GM12878 (cell line): ENCODE results near the gene ANKRD11. TPM values are rescaled to one million over a fixed set of nuclear protein-coding genes. Genes with fewer than 3 reads are reported as not detected.

ENCODE experiments used
- ATAC-seq: fragments of 200-7000 bp; cut with Tn5 transposase; 3 replicates; pipeline ENCODE4 v1.9.1; 2020; ENCODE audit warnings: mild to moderate bottlenecking, moderate library complexity
- BruUV-seq: library from RNA; stranded (reverse); fragments of 400-500 nt; replicated peaks from 2 replicates; lab custom pipeline; 2021; lab: Mats Ljungman, UMichigan
- CTCF ChIA-PET: fragments of 300-600 bp; sonication (Branson Sonifier 250); formaldehyde crosslinking; extraction: SDS; loops from one replicate; lab custom pipeline; 2021; ENCODE audit warnings: inconsistent platforms; lab: Yijun Ruan, JAX
- POLR2A ChIA-PET: fragments of 350-600 bp; formaldehyde crosslinking; extraction: SDS; loops from one replicate; lab custom pipeline; 2021; ENCODE audit warnings: inconsistent platforms; lab: Charles Lee
- RAD21 ChIA-PET: fragments of 300-600 bp; sonication (Branson Sonifier 250); formaldehyde crosslinking; loops from one replicate; lab custom pipeline; 2023; ENCODE audit warnings: antibody characterized with exemption; ENCODE audit not compliant: unreplicated experiment; lab: Charles Lee
- SMC1A ChIA-PET: fragments of 300-600 bp; sonication (Branson Sonifier 250); formaldehyde crosslinking; loops from one replicate; lab custom pipeline; 2023; ENCODE audit not compliant: unreplicated experiment, uncharacterized antibody; lab: Charles Lee
- DNase-seq: peaks from one replicate; pipeline ENCODE4 v3.0.0-alpha.2; 2011; ENCODE audit warnings: low read depth, low spot score
- FAIRE-seq: peaks from 3 replicates; lab custom pipeline; 2011; peaks lifted over from hg19 to GRCh38; lab: Jason Lieb, UNC
- H2AFZ ChIP-seq: 2 replicates; pipeline ENCODE4 v1.6.0; 2011; ENCODE audit warnings: low read depth, low read length, control low read depth; ENCODE audit not compliant: control insufficient read depth
- H3K27ac ChIP-seq: 2 replicates; pipeline ENCODE4 v1.5.1; 2011; ENCODE audit warnings: control low read depth; ENCODE audit not compliant: control insufficient read depth, insufficient read depth
- H3K27me3 ChIP-seq, 2 experiments: replicated peaks in 1 of 2; 2 replicates each; pipeline versions ENCODE4 v1.6.0 to v1.6.1; 2011; ENCODE audit warnings: low read length in 1 of 2; ENCODE audit not compliant: control insufficient read depth in 2 of 2, insufficient read depth in 2 of 2
- H3K36me3 ChIP-seq, 2 experiments: 2 replicates each; pipeline ENCODE4 v1.5.1; 2011; ENCODE audit warnings: low read length in 1 of 2; ENCODE audit not compliant: control insufficient read depth in 2 of 2, insufficient read depth in 2 of 2
- H3K4me1 ChIP-seq: 2 replicates; pipeline ENCODE4 v1.6.1; 2011; ENCODE audit warnings: mild to moderate bottlenecking, low read length, moderate library complexity, mixed read lengths; ENCODE audit not compliant: control insufficient read depth, insufficient read depth
- H3K4me2 ChIP-seq: 2 replicates; pipeline ENCODE4 v1.6.0; 2011; ENCODE audit warnings: control low read depth; ENCODE audit not compliant: control insufficient read depth, insufficient read depth
- H3K4me3 ChIP-seq: fragments of 200-600 bp; sonication (generic); 2 replicates; pipeline ENCODE4 v1.5.1; 2016
- H3K79me2 ChIP-seq: 2 replicates; pipeline ENCODE4 v1.6.0; 2011; ENCODE audit warnings: low read length; ENCODE audit not compliant: control insufficient read depth, insufficient read depth
- H3K9ac ChIP-seq: 2 replicates; pipeline ENCODE4 v1.8.0; 2011; ENCODE audit warnings: low read length, control low read depth, mixed read lengths; ENCODE audit not compliant: control insufficient read depth, insufficient read depth
- H3K9me3 ChIP-seq: replicated peaks from 3 replicates; pipeline ENCODE4 v1.5.1; 2011; ENCODE audit warnings: mild to moderate bottlenecking, low read length; ENCODE audit not compliant: control insufficient read depth, insufficient read depth
- H4K20me1 ChIP-seq: 2 replicates; pipeline ENCODE4 v1.6.0; 2011; ENCODE audit not compliant: control insufficient read depth, insufficient read depth
- BACH1 ChIP-seq: fragments of 450-650 bp; IDR thresholded peaks from 2 replicates; pipeline ENCODE4 v1.6.1; 2017; ENCODE audit warnings: mild to moderate bottlenecking, borderline replicate concordance
- BHLHE40 ChIP-seq, 2 experiments: fragments of 450-650 bp in 1 of 2; IDR thresholded peaks; 2 replicates each; pipeline ENCODE4 v1.6.1; 2011 to 2017; ENCODE audit warnings: low read depth in 2 of 2, borderline replicate concordance in 1 of 2, improper control_type of control experiment in 1 of 2, low read length in 1 of 2, mild to moderate bottlenecking in 1 of 2
- E2F8 ChIP-seq: fragments of 450-650 bp; IDR thresholded peaks from 2 replicates; pipeline ENCODE4 v1.6.1; 2018; ENCODE audit warnings: mild to moderate bottlenecking, low read depth, moderate library complexity; ENCODE audit not compliant: partially characterized antibody
- HDAC6 ChIP-seq: fragments of 200-600 bp; sonication (generic); IDR thresholded peaks from one replicate; pipeline ENCODE4 v1.8.0; 2017; ENCODE audit warnings: antibody characterized with exemption; ENCODE audit not compliant: unreplicated experiment
- MEF2B ChIP-seq: fragments of 450-650 bp; IDR thresholded peaks from 2 replicates; pipeline ENCODE4 v1.6.1; 2018; ENCODE audit warnings: mild to moderate bottlenecking, moderate library complexity; ENCODE audit not compliant: partially characterized antibody, poor library complexity, severe bottlenecking
- MYB ChIP-seq: fragments of 150-350 bp; IDR thresholded peaks from 2 replicates; pipeline ENCODE4 v1.6.1; 2014; ENCODE audit warnings: mild to moderate bottlenecking, low read depth, low read length, borderline replicate concordance
- RAD51 ChIP-seq: fragments of 450-650 bp; IDR thresholded peaks from 2 replicates; pipeline ENCODE4 v1.6.1; 2016; ENCODE audit warnings: moderate library complexity, mild to moderate bottlenecking, inconsistent platforms
- RUNX3 ChIP-seq: IDR thresholded peaks from 2 replicates; pipeline ENCODE4 v1.6.1; 2012; ENCODE audit warnings: low read length, inconsistent platforms
- SIX5 ChIP-seq: IDR thresholded peaks from 2 replicates; pipeline ENCODE4 v1.6.1; 2011; ENCODE audit warnings: mild to moderate bottlenecking, low read depth, low read length, moderate library complexity; ENCODE audit not compliant: severe bottlenecking
- SMAD1 ChIP-seq: fragments of 450-650 bp; IDR thresholded peaks from 2 replicates; pipeline ENCODE4 v1.6.1; 2018; ENCODE audit warnings: mild to moderate bottlenecking, low read depth; ENCODE audit not compliant: partially characterized antibody
- SMARCA5 ChIP-seq: fragments of 450-650 bp; IDR thresholded peaks from 2 replicates; pipeline ENCODE4 v1.6.1; 2017; ENCODE audit warnings: mild to moderate bottlenecking
- TCF3 ChIP-seq: IDR thresholded peaks from 2 replicates; pipeline ENCODE4 v1.6.1; 2012; ENCODE audit warnings: low read depth, mild to moderate bottlenecking, low read length, borderline replicate concordance; ENCODE audit not compliant: insufficient read depth
- TCF7 ChIP-seq: IDR thresholded peaks from 2 replicates; pipeline ENCODE4 v1.6.1; 2014; ENCODE audit warnings: antibody characterized with exemption, borderline replicate concordance
- YBX1 ChIP-seq: fragments of 450-650 bp; IDR thresholded peaks from 2 replicates; pipeline ENCODE4 v1.6.1; 2016; ENCODE audit warnings: antibody characterized with exemption
- ZNF207 ChIP-seq: fragments of 450-650 bp; IDR thresholded peaks from 2 replicates; pipeline ENCODE4 v1.6.1; 2014; ENCODE audit warnings: antibody characterized with exemption, mild to moderate bottlenecking, borderline replicate concordance
- ZNF622 ChIP-seq: fragments of 450-650 bp; IDR thresholded peaks from 2 replicates; pipeline ENCODE4 v1.6.1; 2017; ENCODE audit warnings: mild to moderate bottlenecking, inconsistent platforms
- WGBS: methylation state at CpG from one replicate; pipeline ENCODE4 v1.1.6; 2016; ENCODE audit warnings: low lambda C conversion rate; ENCODE audit not compliant: insufficient replicate concordance, insufficient coverage; ENCODE audit errors: missing lambda C conversion rate; 5-methylcytosine and 5-hydroxymethylcytosine counted together
- in situ Hi-C: fragments of 300-500 bp; cut with MboI; formaldehyde crosslinking; loops from 9 replicates; pipeline ENCODE4 v1.14.3; 2018; ENCODE audit warnings: mixed read lengths
- intact Hi-C: fragments of 100-400 bp; cut with micrococcal nuclease; formaldehyde crosslinking; loops from one replicate; pipeline ENCODE4 v1.14.2; 2022; ENCODE audit not compliant: unreplicated experiment
- polyA plus RNA-seq, 11 experiments: library from polyadenylated mRNA; depleted of rRNA in 4 of 11; unstranded in 6 of 11; stranded (reverse) in 5 of 11; fragments of >200 nt; fragmentation: Nextera tagmentation in 4 of 11; fragmentation: Illumina TruSeq in 1 of 11; extraction: Ambion mirVana in 4 of 11; extraction: Trizol in 1 of 11; gene quantifications; 1 replicate in 1 of 11; 2 replicates in 10 of 11; pipeline versions ENCODE4 v1.2.1 to v1.2.3, GENCODE V29; 2011 to 2016; ENCODE audit warnings: inconsistent platforms in 2 of 11, missing spikeins in 2 of 11, low read depth in 1 of 11
- total RNA-seq, 4 experiments: library from RNA; depleted of rRNA in 3 of 4; stranded (reverse); fragments of >200 nt in 3 of 4; fragmentation: Illumina TruSeq in 1 of 4; extraction: Trizol in 1 of 4; gene quantifications; 2 replicates each; pipeline versions ENCODE4 v1.2.1 to v1.2.3, GENCODE V29; 2013 to 2021
- TF ChIP-seq, protein P1 (sequence below): fragments of 450-650 bp; IDR thresholded peaks from 2 replicates; pipeline ENCODE4 v1.6.1; 2017; ENCODE audit warnings: borderline replicate concordance

Gene ANKRD11
- total and polyA plus RNA-seq, 10 of the 15 experiments (the other 5 are each of a cell fraction or from before 2014, with no cell fraction given), result 5.1 to 103 (median 27.4) TPM

DNA sequence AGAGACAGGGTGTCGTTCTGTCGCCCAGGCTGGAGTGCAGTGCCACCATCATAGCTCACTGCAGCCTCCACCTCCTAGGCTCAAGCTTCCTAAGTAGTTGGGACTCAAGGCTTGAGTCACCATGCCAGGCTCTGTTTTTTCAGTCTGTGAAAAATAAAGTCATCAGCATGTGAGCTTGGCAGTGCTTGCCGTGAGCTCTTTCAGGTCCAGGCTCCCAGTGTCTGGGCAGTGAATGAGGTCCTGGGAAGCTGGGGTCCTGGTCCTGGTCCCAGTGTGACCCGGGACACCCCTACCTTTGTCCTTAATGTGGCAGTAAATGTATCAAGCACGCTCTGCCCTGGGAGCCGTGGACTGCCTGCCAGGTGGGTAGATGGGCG is 47.2 kb upstream of the ANKRD11 start:
- DNase-seq, result no peak
- no peak for ATAC-seq
- ChIA-PET RAD21 (no interaction called here), POLR2A (no interaction called here), SMC1A (no interaction called here), CTCF (interaction anchor here (0.6 to 0.9 kb wide), 2 partner anchors 12 to 27 kb away, joined by 3 to 5 read pairs; no protein-coding TSS in a partner anchor)
- TF ChIP-seq RUNX3 (no peak), SIX5 (no peak), YBX1 (no peak), SMARCA5 (no peak), TCF3 (no peak), MYB (no peak), BACH1 (no peak), ZNF622 (no peak), BHLHE40 (IDR thresholded peaks at IDR 0.05; ENCODE audit: borderline replicate concordance in 1 of 2, low read depth in 2 of 2, low read length in 1 of 2) (no peak), SMAD1 (no peak), E2F8 (no peak), ZNF207 (no peak), HDAC6 (no peak), RAD51 (no peak), MEF2B (no peak), TCF7 (no peak)
- TF ChIP-seq, protein P1, sequence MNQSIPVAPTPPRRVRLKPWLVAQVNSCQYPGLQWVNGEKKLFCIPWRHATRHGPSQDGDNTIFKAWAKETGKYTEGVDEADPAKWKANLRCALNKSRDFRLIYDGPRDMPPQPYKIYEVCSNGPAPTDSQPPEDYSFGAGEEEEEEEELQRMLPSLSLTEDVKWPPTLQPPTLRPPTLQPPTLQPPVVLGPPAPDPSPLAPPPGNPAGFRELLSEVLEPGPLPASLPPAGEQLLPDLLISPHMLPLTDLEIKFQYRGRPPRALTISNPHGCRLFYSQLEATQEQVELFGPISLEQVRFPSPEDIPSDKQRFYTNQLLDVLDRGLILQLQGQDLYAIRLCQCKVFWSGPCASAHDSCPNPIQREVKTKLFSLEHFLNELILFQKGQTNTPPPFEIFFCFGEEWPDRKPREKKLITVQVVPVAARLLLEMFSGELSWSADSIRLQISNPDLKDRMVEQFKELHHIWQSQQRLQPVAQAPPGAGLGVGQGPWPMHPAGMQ, result no peak
- Histone ChIP-seq H3K79me2 (no peaks in the 10 kb centered on the region), H3K27me3 (no peaks in the 10 kb centered on the region), H4K20me1 (no peaks in the 10 kb centered on the region), H3K36me3 (peaks cover 7 to 18% of the 10 kb centered on the region in 2 experiments), H3K9me3 (no peaks in the 10 kb centered on the region), H3K9ac (no peak overlapping the region), H3K4me2 (no peak overlapping the region), H3K27ac (no peak overlapping the region), H2AFZ (no peak overlapping the region), H3K4me3 (no peak overlapping the region), H3K4me1 (no peaks in the 10 kb centered on the region; the same call in 1 of the 2 replicates)
- 97% methylated on average over 7 of the region's 7 CpGs for WGBS
- in situ Hi-C loops (no loop called here), intact Hi-C loops (no loop called here)
- BruUV-seq, result no TSS peak
- FAIRE-seq, result no peak
